ENCODE results near the gene RPIA.

DNA sequence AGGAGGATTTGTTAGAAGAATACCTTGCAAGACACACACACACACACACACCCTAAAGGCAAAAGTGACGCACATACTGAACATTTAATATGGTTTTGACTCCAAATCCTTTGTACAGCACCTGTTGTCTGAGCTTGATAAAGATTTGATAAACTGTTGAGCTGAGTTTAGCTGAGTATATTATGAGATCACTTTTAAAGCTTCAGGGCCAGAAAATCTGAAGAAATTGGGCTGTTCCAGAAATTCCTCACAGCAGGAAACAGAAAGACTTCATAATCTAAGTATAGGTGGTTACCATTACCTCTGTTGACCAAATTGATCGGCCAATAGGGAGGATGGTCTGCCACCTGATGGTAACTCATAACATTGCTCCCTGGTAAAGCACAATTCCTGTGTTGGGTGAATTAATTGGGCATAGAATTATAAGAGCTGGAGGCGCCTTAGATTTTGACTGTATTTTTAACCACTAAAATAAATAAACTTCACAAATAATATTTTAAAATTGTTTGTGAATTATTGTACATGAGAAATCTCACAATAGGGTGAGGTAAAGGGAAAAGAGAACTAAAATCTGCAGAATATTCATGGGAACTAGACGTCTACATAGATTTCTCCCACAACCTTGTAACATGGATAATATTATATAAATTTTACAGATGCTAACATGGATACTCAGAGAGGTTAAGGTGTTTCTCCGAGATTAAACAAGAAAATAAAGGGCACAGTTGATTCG is 21.8 kb upstream of the RPIA start:
- TF ChIP-seq, protein P1, sequence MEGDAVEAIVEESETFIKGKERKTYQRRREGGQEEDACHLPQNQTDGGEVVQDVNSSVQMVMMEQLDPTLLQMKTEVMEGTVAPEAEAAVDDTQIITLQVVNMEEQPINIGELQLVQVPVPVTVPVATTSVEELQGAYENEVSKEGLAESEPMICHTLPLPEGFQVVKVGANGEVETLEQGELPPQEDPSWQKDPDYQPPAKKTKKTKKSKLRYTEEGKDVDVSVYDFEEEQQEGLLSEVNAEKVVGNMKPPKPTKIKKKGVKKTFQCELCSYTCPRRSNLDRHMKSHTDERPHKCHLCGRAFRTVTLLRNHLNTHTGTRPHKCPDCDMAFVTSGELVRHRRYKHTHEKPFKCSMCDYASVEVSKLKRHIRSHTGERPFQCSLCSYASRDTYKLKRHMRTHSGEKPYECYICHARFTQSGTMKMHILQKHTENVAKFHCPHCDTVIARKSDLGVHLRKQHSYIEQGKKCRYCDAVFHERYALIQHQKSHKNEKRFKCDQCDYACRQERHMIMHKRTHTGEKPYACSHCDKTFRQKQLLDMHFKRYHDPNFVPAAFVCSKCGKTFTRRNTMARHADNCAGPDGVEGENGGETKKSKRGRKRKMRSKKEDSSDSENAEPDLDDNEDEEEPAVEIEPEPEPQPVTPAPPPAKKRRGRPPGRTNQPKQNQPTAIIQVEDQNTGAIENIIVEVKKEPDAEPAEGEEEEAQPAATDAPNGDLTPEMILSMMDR (conservative IDR thresholded peaks at IDR 0.05; ENCODE audit: low read length), result peak; percentile 98
- no peak for TF ChIP-seq EZH2phosphoT487 (IDR thresholded peaks at IDR 0.05; ENCODE audit: borderline replicate concordance, low read depth, low read length)
